ENCODE data around the gene LRBA.
"Not testable (repeated sequence)": the region's sequence is repeated elsewhere in the genome, so short reads cannot be mapped to it uniquely, and the experiment has no call there.

LRBA gene

GRCh38 chr4:150510176-150510865, 504.8 kb downstream of the LRBA start:
- ChIA-PET CTCF (no interaction called here), POLR2A (no interaction called here)
- Histone ChIP-seq H3K4me1 (ENCODE audit: control extremely low read depth in 1 of 4, control insufficient read depth in 4 of 4, insufficient read depth in 4 of 4, low read length in 3 of 4) (no peaks in the 10 kb centered on the region), H3K4me3 (ENCODE audit: control insufficient read depth in 1 of 7, extremely low read depth in 1 of 7, insufficient read depth in 4 of 7, low read depth in 2 of 7, low read length in 6 of 7) (no peak overlapping the region), H3K36me3 (ENCODE audit: control insufficient read depth in 4 of 4, insufficient read depth in 4 of 4, low read length in 3 of 4) (peaks cover 0 to 17% (median 6%) of the 10 kb centered on the region in 4 experiments), H3K27me3 (replicated peaks in 2 of 5; ENCODE audit: control insufficient read depth in 4 of 5, insufficient read depth in 5 of 5, low read length in 4 of 5) (no peaks in the 10 kb centered on the region), H3K27ac (ENCODE audit: insufficient read depth in 1 of 2, low read depth in 1 of 2, low read length in 2 of 2, poor library complexity in 1 of 2, severe bottlenecking in 2 of 2) (no peak overlapping the region), H3K9me3 (ENCODE audit: control extremely low read depth in 1 of 5, control insufficient read depth in 4 of 5, insufficient read depth in 2 of 5, low read depth in 1 of 5, low read length in 4 of 5) (peaks cover 0 to 3% (median 0%) of the 10 kb centered on the region in 5 experiments)
- 93% methylated on average over 2 of the region's 6 CpGs for WGBS (ENCODE audit: insufficient coverage)
- no peak for DNase-seq

- WGBS (ENCODE audit: insufficient coverage), result no CpG with 5 or more reads among the region's 3 CpGs
- peaks cover 0 to 13% (median 0%) of the 10 kb centered on the region in 4 experiments for H3K36me3 ChIP-seq (ENCODE audit: control insufficient read depth in 4 of 4, insufficient read depth in 4 of 4, low read length in 3 of 4)
- DNase-seq; POLR2A ChIA-PET; H3K9me3 ChIP-seq (ENCODE audit: control extremely low read depth in 1 of 5, control insufficient read depth in 4 of 5, insufficient read depth in 2 of 5, low read depth in 1 of 5, low read length in 4 of 5); CTCF ChIA-PET; H3K27me3 ChIP-seq (replicated peaks in 2 of 5; ENCODE audit: control insufficient read depth in 4 of 5, insufficient read depth in 5 of 5, low read length in 4 of 5); H3K27ac ChIP-seq (ENCODE audit: insufficient read depth in 1 of 2, low read depth in 1 of 2, low read length in 2 of 2, poor library complexity in 1 of 2, severe bottlenecking in 2 of 2); H3K4me1 ChIP-seq (ENCODE audit: control extremely low read depth in 1 of 4, control insufficient read depth in 4 of 4, insufficient read depth in 4 of 4, low read length in 3 of 4); H3K4me3 ChIP-seq (ENCODE audit: control insufficient read depth in 1 of 7, extremely low read depth in 1 of 7, insufficient read depth in 4 of 7, low read depth in 2 of 7, low read length in 6 of 7): not testable (repeated sequence)
Measured at GRCh38 chr4:150507656-150508055, 507.4 kb downstream of the LRBA start.

GRCh38 chr4:150501983-150502382, 513.1 kb downstream of the LRBA start:
- no peaks in the 10 kb centered on the region for H3K4me1 ChIP-seq (ENCODE audit: control extremely low read depth in 1 of 4, control insufficient read depth in 4 of 4, insufficient read depth in 4 of 4, low read length in 3 of 4)
- H3K9me3 ChIP-seq (ENCODE audit: control extremely low read depth in 1 of 5, control insufficient read depth in 4 of 5, insufficient read depth in 2 of 5, low read depth in 1 of 5, low read length in 4 of 5), result peaks cover 0 to 9% (median 0%) of the 10 kb centered on the region in 5 experiments
- no peak for DNase-seq
- peaks cover 0 to 5% (median 0%) of the 10 kb centered on the region in 4 experiments for H3K36me3 ChIP-seq (ENCODE audit: control insufficient read depth in 4 of 4, insufficient read depth in 4 of 4, low read length in 3 of 4)
- POLR2A ChIA-PET, result no interaction called here
- CTCF ChIA-PET, result no interaction called here
- H3K27me3 ChIP-seq (replicated peaks in 2 of 5; ENCODE audit: control insufficient read depth in 4 of 5, insufficient read depth in 5 of 5, low read length in 4 of 5), result no peaks in the 10 kb centered on the region
- no peak overlapping the region for H3K4me3 ChIP-seq (ENCODE audit: control insufficient read depth in 1 of 7, extremely low read depth in 1 of 7, insufficient read depth in 4 of 7, low read depth in 2 of 7, low read length in 6 of 7)
- no peak overlapping the region for H3K27ac ChIP-seq (ENCODE audit: insufficient read depth in 1 of 2, low read depth in 1 of 2, low read length in 2 of 2, poor library complexity in 1 of 2, severe bottlenecking in 2 of 2)

- ChIA-PET CTCF (no interaction called here), POLR2A (no interaction called here)
- peak in 2 of 3 donors; percentile 56 to 62 for DNase-seq
- no peaks in the 10 kb centered on the region for H3K4me1 ChIP-seq (ENCODE audit: control extremely low read depth in 1 of 4, control insufficient read depth in 4 of 4, insufficient read depth in 4 of 4, low read length in 3 of 4)
- H3K4me3 ChIP-seq (ENCODE audit: control insufficient read depth in 1 of 7, extremely low read depth in 1 of 7, insufficient read depth in 4 of 7, low read depth in 2 of 7, low read length in 6 of 7), result no peak overlapping the region
- H3K9me3 ChIP-seq (ENCODE audit: control extremely low read depth in 1 of 5, control insufficient read depth in 4 of 5, insufficient read depth in 2 of 5, low read depth in 1 of 5, low read length in 4 of 5), result peaks cover 0 to 9% (median 0%) of the 10 kb centered on the region in 5 experiments
- WGBS (ENCODE audit: insufficient coverage), result 95% methylated on average over 4 of the region's 6 CpGs
- no peak overlapping the region for H3K27ac ChIP-seq (ENCODE audit: insufficient read depth in 1 of 2, low read depth in 1 of 2, low read length in 2 of 2, poor library complexity in 1 of 2, severe bottlenecking in 2 of 2)
- peaks cover 0 to 5% (median 0%) of the 10 kb centered on the region in 4 experiments for H3K36me3 ChIP-seq (ENCODE audit: control insufficient read depth in 4 of 4, insufficient read depth in 4 of 4, low read length in 3 of 4)
- H3K27me3 ChIP-seq (replicated peaks in 2 of 5; ENCODE audit: control insufficient read depth in 4 of 5, insufficient read depth in 5 of 5, low read length in 4 of 5), result no peaks in the 10 kb centered on the region
Measured at GRCh38 chr4:150501009-150501727, 513.9 kb downstream of the LRBA start.

DNA sequence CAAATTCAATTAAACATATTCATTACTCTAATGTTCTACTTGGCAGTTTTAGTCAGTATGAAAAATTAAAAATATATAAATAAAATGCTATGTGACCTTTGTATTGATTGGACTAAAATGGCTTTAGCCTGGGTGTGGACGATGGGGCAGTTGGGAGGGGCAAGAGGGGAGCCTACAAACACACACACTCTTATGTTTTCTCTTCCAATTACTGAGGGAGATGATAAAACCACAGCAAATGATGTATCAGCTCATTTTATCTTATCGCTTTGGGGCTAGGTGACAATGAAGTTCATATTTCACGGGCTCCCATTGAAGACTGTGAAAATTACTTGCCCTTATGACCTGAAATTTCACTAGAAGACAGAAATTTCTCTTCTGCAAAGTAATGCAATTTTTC, 517.5 kb downstream of the LRBA start:
- no peaks in the 10 kb centered on the region for H3K27me3 ChIP-seq (replicated peaks in 2 of 5; ENCODE audit: control insufficient read depth in 4 of 5, insufficient read depth in 5 of 5, low read length in 4 of 5)
- H3K9me3 ChIP-seq (ENCODE audit: control extremely low read depth in 1 of 5, control insufficient read depth in 4 of 5, insufficient read depth in 2 of 5, low read depth in 1 of 5, low read length in 4 of 5), result peaks cover 0 to 1% (median 0%) of the 10 kb centered on the region in 5 experiments
- ChIA-PET POLR2A (no interaction called here), CTCF (interaction anchor here (0.6 kb wide), 1 partner anchor 12 kb away, joined by 3 read pairs; no protein-coding TSS in a partner anchor)
- H3K27ac ChIP-seq (ENCODE audit: insufficient read depth in 1 of 2, low read depth in 1 of 2, low read length in 2 of 2, poor library complexity in 1 of 2, severe bottlenecking in 2 of 2), result no peak overlapping the region
- H3K4me1 ChIP-seq (ENCODE audit: control extremely low read depth in 1 of 4, control insufficient read depth in 4 of 4, insufficient read depth in 4 of 4, low read length in 3 of 4), result no peaks in the 10 kb centered on the region
- DNase-seq, result no peak
- no peak overlapping the region for H3K4me3 ChIP-seq (ENCODE audit: control insufficient read depth in 1 of 7, extremely low read depth in 1 of 7, insufficient read depth in 4 of 7, low read depth in 2 of 7, low read length in 6 of 7)
- no peaks in the 10 kb centered on the region for H3K36me3 ChIP-seq (ENCODE audit: control insufficient read depth in 4 of 4, insufficient read depth in 4 of 4, low read length in 3 of 4)
- 100% methylated on average over 3 of the region's 3 CpGs for WGBS (ENCODE audit: insufficient coverage)

DNA sequence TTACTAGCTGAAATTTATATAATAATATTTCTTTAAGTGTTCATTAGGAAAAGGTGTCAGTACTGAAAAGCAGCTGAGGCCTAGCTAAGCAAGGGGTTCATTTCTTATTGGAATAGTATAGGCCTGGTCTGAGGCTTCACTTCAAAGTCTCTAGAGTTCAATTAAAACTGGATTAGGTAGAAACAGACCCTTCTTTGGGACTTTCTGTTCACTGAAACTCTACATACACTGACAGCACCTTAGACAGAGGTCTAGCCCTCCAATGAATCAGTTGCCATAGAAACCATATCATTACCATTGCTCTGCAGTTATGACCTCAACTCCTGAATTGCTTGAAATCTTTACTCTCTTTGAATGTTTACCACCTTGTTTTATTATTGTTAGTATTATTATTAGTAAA, 519.5 kb downstream of the LRBA start:
- no peaks in the 10 kb centered on the region for H3K9me3 ChIP-seq (ENCODE audit: control extremely low read depth in 1 of 5, control insufficient read depth in 4 of 5, insufficient read depth in 2 of 5, low read depth in 1 of 5, low read length in 4 of 5)
- H3K27ac ChIP-seq (ENCODE audit: insufficient read depth in 1 of 2, low read depth in 1 of 2, low read length in 2 of 2, poor library complexity in 1 of 2, severe bottlenecking in 2 of 2), result no peak overlapping the region
- CTCF ChIA-PET, result no interaction called here
- no peak for DNase-seq
- H3K4me1 ChIP-seq (ENCODE audit: control extremely low read depth in 1 of 4, control insufficient read depth in 4 of 4, insufficient read depth in 4 of 4, low read length in 3 of 4), result no peaks in the 10 kb centered on the region
- no peak overlapping the region for H3K4me3 ChIP-seq (ENCODE audit: control insufficient read depth in 1 of 7, extremely low read depth in 1 of 7, insufficient read depth in 4 of 7, low read depth in 2 of 7, low read length in 6 of 7)
- H3K36me3 ChIP-seq (ENCODE audit: control insufficient read depth in 4 of 4, insufficient read depth in 4 of 4, low read length in 3 of 4), result peaks cover 0 to 2% (median 0%) of the 10 kb centered on the region in 4 experiments
- H3K27me3 ChIP-seq (replicated peaks in 2 of 5; ENCODE audit: control insufficient read depth in 4 of 5, insufficient read depth in 5 of 5, low read length in 4 of 5), result no peaks in the 10 kb centered on the region
- POLR2A ChIA-PET, result interaction anchor here (0.7 kb wide), 1 partner anchor 99 kb away, joined by 3 read pairs; no protein-coding TSS in a partner anchor

DNA sequence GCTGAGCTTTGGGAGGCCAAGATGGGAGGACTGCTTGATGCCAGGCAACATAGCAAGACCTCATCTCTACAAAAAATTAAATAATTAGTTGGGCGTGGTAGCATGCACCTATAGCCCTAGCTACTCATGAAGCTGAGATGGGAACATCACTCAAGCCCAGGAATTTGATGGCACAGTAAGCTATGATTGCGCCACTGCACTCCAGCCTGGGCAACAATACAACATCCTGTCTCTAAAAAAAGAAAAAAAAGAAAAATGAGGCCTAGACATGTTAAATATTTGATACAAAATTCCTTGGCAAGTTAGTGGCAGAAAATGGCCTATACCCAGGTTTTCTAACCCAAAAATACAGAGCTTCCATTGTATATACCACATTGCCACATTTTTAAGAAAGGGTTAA, 521.2 kb downstream of the LRBA start:
- no peak for DNase-seq
- Histone ChIP-seq H3K36me3 (ENCODE audit: control insufficient read depth in 4 of 4, insufficient read depth in 4 of 4, low read length in 3 of 4) (peaks cover 0 to 2% (median 0%) of the 10 kb centered on the region in 4 experiments), H3K27ac (ENCODE audit: insufficient read depth in 1 of 2, low read depth in 1 of 2, low read length in 2 of 2, poor library complexity in 1 of 2, severe bottlenecking in 2 of 2) (no peak overlapping the region), H3K27me3 (replicated peaks in 2 of 5; ENCODE audit: control insufficient read depth in 4 of 5, insufficient read depth in 5 of 5, low read length in 4 of 5) (no peaks in the 10 kb centered on the region), H3K4me3 (ENCODE audit: control insufficient read depth in 1 of 7, extremely low read depth in 1 of 7, insufficient read depth in 4 of 7, low read depth in 2 of 7, low read length in 6 of 7) (no peak overlapping the region), H3K4me1 (ENCODE audit: control extremely low read depth in 1 of 4, control insufficient read depth in 4 of 4, insufficient read depth in 4 of 4, low read length in 3 of 4) (no peaks in the 10 kb centered on the region), H3K9me3 (ENCODE audit: control extremely low read depth in 1 of 5, control insufficient read depth in 4 of 5, insufficient read depth in 2 of 5, low read depth in 1 of 5, low read length in 4 of 5) (no peaks in the 10 kb centered on the region)
- WGBS (ENCODE audit: insufficient coverage), result no CpG with 5 or more reads among the region's 2 CpGs
- CTCF ChIA-PET, result interaction anchor here (1.0 kb wide), 1 partner anchor 18 kb away, joined by 3 read pairs; no protein-coding TSS in a partner anchor
- POLR2A ChIA-PET, result no interaction called here

Measured in common myeloid progenitor, CD34-positive (primary cell).